Type B pancreatic cell (in vitro differentiated cells): Measurements from ENCODE around the gene PLCH2. TPM values are rescaled to one million over a fixed set of nuclear protein-coding genes. Genes with fewer than 3 reads are reported as not detected.

Source experiments
- DNase-seq: peaks from one replicate; pipeline ENCODE4 v3.0.0; 2021; ENCODE audit warnings: mixed read lengths; ENCODE audit not compliant: unreplicated experiment; ENCODE audit errors: extremely low spot score
- H3K27ac Mint-ChIP-seq: 2 replicates; pipeline ENCODE4 v1.8.0; 2021; ENCODE audit warnings: mild to moderate bottlenecking, mixed read lengths
- H3K27me3 Mint-ChIP-seq: 2 replicates; pipeline ENCODE4 v1.8.0; 2021; ENCODE audit warnings: mixed read lengths
- H3K36me3 Mint-ChIP-seq: 2 replicates; pipeline ENCODE4 v1.8.0; 2021; ENCODE audit warnings: mixed read lengths
- H3K4me1 Mint-ChIP-seq: one replicate; pipeline ENCODE4 v1.8.0; 2021; ENCODE audit warnings: mixed read lengths; ENCODE audit not compliant: unreplicated experiment
- H3K4me3 Mint-ChIP-seq: 2 replicates; pipeline ENCODE4 v1.8.0; 2021; ENCODE audit warnings: mild to moderate bottlenecking, mixed read lengths
- H3K9me3 Mint-ChIP-seq: 2 replicates; pipeline ENCODE4 v1.8.0; 2021; ENCODE audit warnings: mixed read lengths
- CTCF ChIP-seq: fragments of 200-600 bp; sonication (generic); conservative IDR thresholded peaks from 2 replicates; pipeline ENCODE4 v1.5.0; 2021; ENCODE audit warnings: antibody characterized with exemption, mild to moderate bottlenecking
- long read RNA-seq: library from polyadenylated mRNA; unstranded; transcript quantifications from one replicate; pipeline ENCODE4 v2.0.0, GENCODE V29; 2020
- total RNA-seq: library from RNA; stranded (reverse); gene quantifications from 2 replicates; pipeline ENCODE4 v1.2.1, GENCODE V29; 2021; ENCODE audit warnings: low replicate concordance

The PLCH2 gene
- total RNA-seq, result 0.67 and 0.82 TPM in 2 replicates
- long read RNA-seq, result 0 reads

GRCh38 chr1:2476061-2476999, at the start of gene PLCH2:
TSS of gene PLCH2 (plus strand) at chr1:2476289. CDS start at chr1:2476589, 300 bp downstream.
- Mint-ChIP-seq H3K36me3 (no peaks in the 10 kb centered on the region), H3K4me3 (no peak within 1 kb of the TSS), H3K4me1 (no peaks in the 10 kb centered on the region), H3K27me3 (no peaks in the 10 kb centered on the region), H3K27ac (no peak within 1 kb of the TSS), H3K9me3 (no peaks in the 10 kb centered on the region)
- no peak for DNase-seq
- no peak for TF ChIP-seq CTCF

GRCh38 chr1:2426540-2426939, 49.5 kb upstream of the PLCH2 start:
- no peak for DNase-seq
- Mint-ChIP-seq H3K9me3 (no peaks in the 10 kb centered on the region), H3K27me3 (peaks cover 17% of the 10 kb centered on the region), H3K36me3 (no peaks in the 10 kb centered on the region), H3K4me3 (no peak overlapping the region), H3K27ac (no peak overlapping the region), H3K4me1 (no peaks in the 10 kb centered on the region)
- no peak for TF ChIP-seq CTCF

- DNase-seq, result no peak
- no peaks in the 10 kb centered on the region for H3K36me3 Mint-ChIP-seq
- H3K4me1 Mint-ChIP-seq, result no peaks in the 10 kb centered on the region
- TF ChIP-seq CTCF, result no peak
- H3K4me3 Mint-ChIP-seq, result no peak overlapping the region
- H3K9me3 Mint-ChIP-seq, result no peaks in the 10 kb centered on the region
- H3K27ac Mint-ChIP-seq, result no peak overlapping the region
- peaks cover 17% of the 10 kb centered on the region for H3K27me3 Mint-ChIP-seq
Measured at GRCh38 chr1:2427051-2427450, 49.0 kb upstream of the PLCH2 start.

GRCh38 chr1:2427976-2428375, 48.1 kb upstream of the PLCH2 start:
- Mint-ChIP-seq H3K27me3 (peaks cover 17% of the 10 kb centered on the region), H3K4me1 (no peaks in the 10 kb centered on the region), H3K4me3 (no peak overlapping the region), H3K36me3 (no peaks in the 10 kb centered on the region), H3K9me3 (no peaks in the 10 kb centered on the region), H3K27ac (no peak overlapping the region)
- no peak for DNase-seq
- no peak for TF ChIP-seq CTCF

GRCh38 chr1:2428490-2428889, 47.6 kb upstream of the PLCH2 start:
- Mint-ChIP-seq H3K36me3 (no peaks in the 10 kb centered on the region), H3K27ac (no peak overlapping the region), H3K9me3 (no peaks in the 10 kb centered on the region), H3K27me3 (peaks cover 16% of the 10 kb centered on the region), H3K4me1 (no peaks in the 10 kb centered on the region), H3K4me3 (no peak overlapping the region)
- no peak for DNase-seq
- TF ChIP-seq CTCF, result no peak
